ENCODE results near the gene SEPTIN12.

SEPTIN12 gene

GRCh38 chr16:4787627-4788482 is at the start of gene SEPTIN12:
Gene SEPTIN12 (minus strand): TSS chr16:4788345. CDS start chr16:4787645, 700 bp downstream.
- DNase-seq (ENCODE audit: low spot score) = no peak

- DNase-seq (ENCODE audit: low spot score) = no peak
Observed at GRCh38 chr16:4836727-4837126, 48.6 kb upstream of the SEPTIN12 start.

- DNase-seq (ENCODE audit: low spot score) = no peak
Observed at GRCh38 chr16:4833584-4833983, 45.4 kb upstream of the SEPTIN12 start.

- DNase-seq (ENCODE audit: low spot score) = no peak
Observed at GRCh38 chr16:4832698-4833343, 44.7 kb upstream of the SEPTIN12 start.

GRCh38 chr16:4831616-4832015 is 43.5 kb upstream of the SEPTIN12 start:
- DNase-seq (ENCODE audit: low spot score) = no peak

GRCh38 chr16:4830408-4830807 is 42.3 kb upstream of the SEPTIN12 start:
- DNase-seq (ENCODE audit: low spot score) = no peak

- no peak for DNase-seq (ENCODE audit: low spot score)
Observed at GRCh38 chr16:4828567-4829321, 40.6 kb upstream of the SEPTIN12 start.

- no peak for DNase-seq (ENCODE audit: low spot score)
Observed at GRCh38 chr16:4826980-4827379, 38.8 kb upstream of the SEPTIN12 start.

- no peak for DNase-seq (ENCODE audit: low spot score)
Observed at GRCh38 chr16:4826526-4826925, 38.4 kb upstream of the SEPTIN12 start.

- DNase-seq (ENCODE audit: low spot score) = no peak
Observed at GRCh38 chr16:4825196-4825595, 37.1 kb upstream of the SEPTIN12 start.

- no peak for DNase-seq (ENCODE audit: low spot score)
Observed at GRCh38 chr16:4820652-4821051, 32.5 kb upstream of the SEPTIN12 start.

GRCh38 chr16:4814542-4815173 is 26.5 kb upstream of the SEPTIN12 start:
- DNase-seq (ENCODE audit: low spot score) = no peak

- DNase-seq (ENCODE audit: low spot score) = no peak
Observed at GRCh38 chr16:4814046-4814445, 25.9 kb upstream of the SEPTIN12 start.

GRCh38 chr16:4813251-4814003 is 25.3 kb upstream of the SEPTIN12 start:
- DNase-seq (ENCODE audit: low spot score) = no peak

- no peak for DNase-seq (ENCODE audit: low spot score)
Observed at GRCh38 chr16:4811773-4812172, 23.6 kb upstream of the SEPTIN12 start.

- no peak for DNase-seq (ENCODE audit: low spot score)
Observed at GRCh38 chr16:4811242-4811641, 23.1 kb upstream of the SEPTIN12 start.

- DNase-seq (ENCODE audit: low spot score) = no peak
Observed at GRCh38 chr16:4806280-4806679, 18.1 kb upstream of the SEPTIN12 start.

- DNase-seq (ENCODE audit: low spot score) = no peak
Observed at GRCh38 chr16:4805231-4805630, 17.1 kb upstream of the SEPTIN12 start.

- no peak for DNase-seq (ENCODE audit: low spot score)
Observed at GRCh38 chr16:4803898-4804762, 16.0 kb upstream of the SEPTIN12 start.

- DNase-seq (ENCODE audit: low spot score) = no peak
Observed at GRCh38 chr16:4803401-4803844, 15.3 kb upstream of the SEPTIN12 start.

Measured in GM03348 (cell line).